ENCODE results near the gene CNGA2. TPM values are rescaled to one million over a fixed set of nuclear protein-coding genes. Genes with fewer than 3 reads are reported as not detected.

CNGA2 gene
- total and polyA plus RNA-seq, 4 donors: not detected

DNA sequence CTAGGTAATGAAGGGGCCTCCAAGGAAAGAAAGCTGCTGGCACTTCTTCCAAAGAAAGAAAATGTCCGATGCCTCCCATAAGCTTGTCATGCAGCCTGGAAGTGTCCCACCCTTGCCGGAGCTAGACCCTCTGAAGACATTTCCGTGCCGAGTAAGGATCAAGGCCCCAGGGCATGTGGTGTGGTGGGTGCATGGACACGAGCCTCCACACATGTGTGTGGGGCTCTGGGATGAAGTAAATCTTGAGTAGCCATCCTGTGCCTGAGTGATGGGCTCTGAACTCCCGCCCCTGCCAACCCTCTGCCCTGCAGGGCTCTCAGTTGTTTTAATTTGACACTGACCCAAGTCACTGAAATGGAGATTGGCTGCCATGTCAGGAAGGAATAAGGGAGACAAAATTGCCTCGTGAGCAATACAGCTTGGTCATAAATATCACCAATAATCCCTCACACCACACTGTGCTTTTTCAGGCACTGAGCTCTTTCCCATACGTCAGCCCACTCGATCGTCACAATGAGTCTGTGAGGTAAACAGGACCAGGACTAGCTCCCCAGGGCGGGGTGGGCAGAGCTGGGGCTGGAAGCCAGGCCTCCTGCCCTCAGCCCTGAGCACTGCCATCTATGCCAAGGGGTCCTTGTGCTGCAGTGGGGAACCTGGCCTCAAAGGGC is 24.6 kb downstream of the CNGA2 start:
- no peak overlapping the region for H3K4me3 ChIP-seq (ENCODE audit: low read depth in 1 of 3, low read length in 3 of 3)
- H3K27me3 ChIP-seq (ENCODE audit: control insufficient read depth in 4 of 4, insufficient read depth in 4 of 4, low read length in 3 of 4): peaks cover 0 to 9% (median 0%) of the 10 kb centered on the region in 4 donors
- DNase-seq (ENCODE audit: low spot score): no peak
- TF ChIP-seq HNF4G (IDR thresholded peaks at IDR 0.05) (no peak), EGR1 (IDR thresholded peaks at IDR 0.05; ENCODE audit: low read depth in 2 of 2) (no peak), YY1 (IDR thresholded peaks at IDR 0.05) (no peak), FOXA2 (IDR thresholded peaks at IDR 0.05) (no peak), RAD21 (IDR thresholded peaks at IDR 0.05) (no peak), GABPA (IDR thresholded peaks at IDR 0.05 in 1 of 2, conservative IDR thresholded peaks at IDR 0.05 in 1 of 2) (no peak), TAF1 (conservative IDR thresholded peaks at IDR 0.05) (no peak), HNF4A (conservative IDR thresholded peaks at IDR 0.05) (no peak), SP1 (IDR thresholded peaks at IDR 0.05) (no peak), JUND (IDR thresholded peaks at IDR 0.05) (no peak), FOXA1 (IDR thresholded peaks at IDR 0.05) (no peak)
- TF ChIP-seq, protein P1, sequence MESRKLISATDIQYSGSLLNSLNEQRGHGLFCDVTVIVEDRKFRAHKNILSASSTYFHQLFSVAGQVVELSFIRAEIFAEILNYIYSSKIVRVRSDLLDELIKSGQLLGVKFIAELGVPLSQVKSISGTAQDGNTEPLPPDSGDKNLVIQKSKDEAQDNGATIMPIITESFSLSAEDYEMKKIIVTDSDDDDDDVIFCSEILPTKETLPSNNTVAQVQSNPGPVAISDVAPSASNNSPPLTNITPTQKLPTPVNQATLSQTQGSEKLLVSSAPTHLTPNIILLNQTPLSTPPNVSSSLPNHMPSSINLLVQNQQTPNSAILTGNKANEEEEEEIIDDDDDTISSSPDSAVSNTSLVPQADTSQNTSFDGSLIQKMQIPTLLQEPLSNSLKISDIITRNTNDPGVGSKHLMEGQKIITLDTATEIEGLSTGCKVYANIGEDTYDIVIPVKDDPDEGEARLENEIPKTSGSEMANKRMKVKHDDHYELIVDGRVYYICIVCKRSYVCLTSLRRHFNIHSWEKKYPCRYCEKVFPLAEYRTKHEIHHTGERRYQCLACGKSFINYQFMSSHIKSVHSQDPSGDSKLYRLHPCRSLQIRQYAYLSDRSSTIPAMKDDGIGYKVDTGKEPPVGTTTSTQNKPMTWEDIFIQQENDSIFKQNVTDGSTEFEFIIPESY (IDR thresholded peaks at IDR 0.05): no peak
- TF ChIP-seq, protein P2, sequence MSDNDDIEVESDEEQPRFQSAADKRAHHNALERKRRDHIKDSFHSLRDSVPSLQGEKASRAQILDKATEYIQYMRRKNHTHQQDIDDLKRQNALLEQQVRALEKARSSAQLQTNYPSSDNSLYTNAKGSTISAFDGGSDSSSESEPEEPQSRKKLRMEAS (IDR thresholded peaks at IDR 0.05): no peak
- TF ChIP-seq, protein P3, sequence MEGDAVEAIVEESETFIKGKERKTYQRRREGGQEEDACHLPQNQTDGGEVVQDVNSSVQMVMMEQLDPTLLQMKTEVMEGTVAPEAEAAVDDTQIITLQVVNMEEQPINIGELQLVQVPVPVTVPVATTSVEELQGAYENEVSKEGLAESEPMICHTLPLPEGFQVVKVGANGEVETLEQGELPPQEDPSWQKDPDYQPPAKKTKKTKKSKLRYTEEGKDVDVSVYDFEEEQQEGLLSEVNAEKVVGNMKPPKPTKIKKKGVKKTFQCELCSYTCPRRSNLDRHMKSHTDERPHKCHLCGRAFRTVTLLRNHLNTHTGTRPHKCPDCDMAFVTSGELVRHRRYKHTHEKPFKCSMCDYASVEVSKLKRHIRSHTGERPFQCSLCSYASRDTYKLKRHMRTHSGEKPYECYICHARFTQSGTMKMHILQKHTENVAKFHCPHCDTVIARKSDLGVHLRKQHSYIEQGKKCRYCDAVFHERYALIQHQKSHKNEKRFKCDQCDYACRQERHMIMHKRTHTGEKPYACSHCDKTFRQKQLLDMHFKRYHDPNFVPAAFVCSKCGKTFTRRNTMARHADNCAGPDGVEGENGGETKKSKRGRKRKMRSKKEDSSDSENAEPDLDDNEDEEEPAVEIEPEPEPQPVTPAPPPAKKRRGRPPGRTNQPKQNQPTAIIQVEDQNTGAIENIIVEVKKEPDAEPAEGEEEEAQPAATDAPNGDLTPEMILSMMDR (IDR thresholded peaks at IDR 0.05; ENCODE audit: low read depth, low read length, missing input control): no peak
- TF ChIP-seq, protein P4, sequence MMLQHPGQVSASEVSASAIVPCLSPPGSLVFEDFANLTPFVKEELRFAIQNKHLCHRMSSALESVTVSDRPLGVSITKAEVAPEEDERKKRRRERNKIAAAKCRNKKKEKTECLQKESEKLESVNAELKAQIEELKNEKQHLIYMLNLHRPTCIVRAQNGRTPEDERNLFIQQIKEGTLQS (IDR thresholded peaks at IDR 0.05): no peak
- TF ChIP-seq, protein P5, sequence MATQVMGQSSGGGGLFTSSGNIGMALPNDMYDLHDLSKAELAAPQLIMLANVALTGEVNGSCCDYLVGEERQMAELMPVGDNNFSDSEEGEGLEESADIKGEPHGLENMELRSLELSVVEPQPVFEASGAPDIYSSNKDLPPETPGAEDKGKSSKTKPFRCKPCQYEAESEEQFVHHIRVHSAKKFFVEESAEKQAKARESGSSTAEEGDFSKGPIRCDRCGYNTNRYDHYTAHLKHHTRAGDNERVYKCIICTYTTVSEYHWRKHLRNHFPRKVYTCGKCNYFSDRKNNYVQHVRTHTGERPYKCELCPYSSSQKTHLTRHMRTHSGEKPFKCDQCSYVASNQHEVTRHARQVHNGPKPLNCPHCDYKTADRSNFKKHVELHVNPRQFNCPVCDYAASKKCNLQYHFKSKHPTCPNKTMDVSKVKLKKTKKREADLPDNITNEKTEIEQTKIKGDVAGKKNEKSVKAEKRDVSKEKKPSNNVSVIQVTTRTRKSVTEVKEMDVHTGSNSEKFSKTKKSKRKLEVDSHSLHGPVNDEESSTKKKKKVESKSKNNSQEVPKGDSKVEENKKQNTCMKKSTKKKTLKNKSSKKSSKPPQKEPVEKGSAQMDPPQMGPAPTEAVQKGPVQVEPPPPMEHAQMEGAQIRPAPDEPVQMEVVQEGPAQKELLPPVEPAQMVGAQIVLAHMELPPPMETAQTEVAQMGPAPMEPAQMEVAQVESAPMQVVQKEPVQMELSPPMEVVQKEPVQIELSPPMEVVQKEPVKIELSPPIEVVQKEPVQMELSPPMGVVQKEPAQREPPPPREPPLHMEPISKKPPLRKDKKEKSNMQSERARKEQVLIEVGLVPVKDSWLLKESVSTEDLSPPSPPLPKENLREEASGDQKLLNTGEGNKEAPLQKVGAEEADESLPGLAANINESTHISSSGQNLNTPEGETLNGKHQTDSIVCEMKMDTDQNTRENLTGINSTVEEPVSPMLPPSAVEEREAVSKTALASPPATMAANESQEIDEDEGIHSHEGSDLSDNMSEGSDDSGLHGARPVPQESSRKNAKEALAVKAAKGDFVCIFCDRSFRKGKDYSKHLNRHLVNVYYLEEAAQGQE (IDR thresholded peaks at IDR 0.05): no peak
- no peak overlapping the region for H3K9ac ChIP-seq (ENCODE audit: low read depth in 1 of 2, low read length in 2 of 2)
- H3K27ac ChIP-seq (ENCODE audit: low read depth in 1 of 2, low read length in 2 of 2): no peak overlapping the region
- no peaks in the 10 kb centered on the region for H3K36me3 ChIP-seq (ENCODE audit: control insufficient read depth in 4 of 4, insufficient read depth in 3 of 4, low read depth in 1 of 4, low read length in 3 of 4)
- WGBS: 89% methylated on average over 11 of the region's 11 CpGs
- peaks cover 0 to under 1% (median 0%) of the 10 kb centered on the region in 4 donors for H3K4me1 ChIP-seq (ENCODE audit: control insufficient read depth in 4 of 4, insufficient read depth in 4 of 4, low read length in 3 of 4)
- no peaks in the 10 kb centered on the region for H3K9me3 ChIP-seq (ENCODE audit: control insufficient read depth in 4 of 4, low read length in 3 of 4)
